ENCODE data around the gene RPL10A.

- no peak for TF ChIP-seq USF2 (IDR thresholded peaks at IDR 0.05; ENCODE audit: low read length)
- TF ChIP-seq CBX8 (IDR thresholded peaks at IDR 0.05; ENCODE audit: borderline replicate concordance, low read depth, low read length), result no peak
- TF ChIP-seq, protein P1, sequence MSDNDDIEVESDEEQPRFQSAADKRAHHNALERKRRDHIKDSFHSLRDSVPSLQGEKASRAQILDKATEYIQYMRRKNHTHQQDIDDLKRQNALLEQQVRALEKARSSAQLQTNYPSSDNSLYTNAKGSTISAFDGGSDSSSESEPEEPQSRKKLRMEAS (IDR thresholded peaks at IDR 0.05), result no peak
- TF ChIP-seq SRF (IDR thresholded peaks at IDR 0.05; ENCODE audit: low read depth, low read length), result no peak
- TF ChIP-seq, protein P2, sequence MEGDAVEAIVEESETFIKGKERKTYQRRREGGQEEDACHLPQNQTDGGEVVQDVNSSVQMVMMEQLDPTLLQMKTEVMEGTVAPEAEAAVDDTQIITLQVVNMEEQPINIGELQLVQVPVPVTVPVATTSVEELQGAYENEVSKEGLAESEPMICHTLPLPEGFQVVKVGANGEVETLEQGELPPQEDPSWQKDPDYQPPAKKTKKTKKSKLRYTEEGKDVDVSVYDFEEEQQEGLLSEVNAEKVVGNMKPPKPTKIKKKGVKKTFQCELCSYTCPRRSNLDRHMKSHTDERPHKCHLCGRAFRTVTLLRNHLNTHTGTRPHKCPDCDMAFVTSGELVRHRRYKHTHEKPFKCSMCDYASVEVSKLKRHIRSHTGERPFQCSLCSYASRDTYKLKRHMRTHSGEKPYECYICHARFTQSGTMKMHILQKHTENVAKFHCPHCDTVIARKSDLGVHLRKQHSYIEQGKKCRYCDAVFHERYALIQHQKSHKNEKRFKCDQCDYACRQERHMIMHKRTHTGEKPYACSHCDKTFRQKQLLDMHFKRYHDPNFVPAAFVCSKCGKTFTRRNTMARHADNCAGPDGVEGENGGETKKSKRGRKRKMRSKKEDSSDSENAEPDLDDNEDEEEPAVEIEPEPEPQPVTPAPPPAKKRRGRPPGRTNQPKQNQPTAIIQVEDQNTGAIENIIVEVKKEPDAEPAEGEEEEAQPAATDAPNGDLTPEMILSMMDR (IDR thresholded peaks at IDR 0.05; ENCODE audit: control extremely low read depth in 1 of 3, insufficient read depth in 1 of 3, low read depth in 1 of 3, low read length in 3 of 3), result no peak
- TF ChIP-seq HDAC2 (IDR thresholded peaks at IDR 0.05; ENCODE audit: borderline replicate concordance in 1 of 2, low read depth in 2 of 2, low read length in 2 of 2), result no peak
- no peak for TF ChIP-seq POLR2A (IDR thresholded peaks at IDR 0.05; ENCODE audit: control extremely low read depth in 1 of 2, low read depth in 2 of 2, low read length in 2 of 2)
Observed at GRCh38 chr6:35473850-35474130, 5.6 kb downstream of the RPL10A start.

All from H1 (cell line).